HAP-1 (cell line): ENCODE measurements around the gene SHC1.

Experiments
- DNase-seq, 2 experiments: peaks; one replicate each; pipeline ENCODE4 v3.0.0-alpha.2; 2016 to 2020; ENCODE audit warnings: low spot score in 2 of 2
- H3K27me3 ChIP-seq: fragments of 250-450 bp; sonication (Bioruptor Pico); 2 replicates; pipeline ENCODE4 v1.5.1; 2020; ENCODE audit warnings: low read depth, mild to moderate bottlenecking, moderate library complexity
- H3K36me3 ChIP-seq: fragments of 250-450 bp; sonication (Bioruptor Pico); replicated peaks from 2 replicates; pipeline ENCODE4 v1.5.1; 2020; ENCODE audit warnings: mild to moderate bottlenecking
- H3K4me1 ChIP-seq: fragments of 250-450 bp; sonication (Bioruptor Pico); 2 replicates; pipeline ENCODE4 v1.5.1; 2020; ENCODE audit warnings: mild to moderate bottlenecking
- H3K4me3 ChIP-seq: fragments of 250-450 bp; sonication (Bioruptor Pico); 2 replicates; pipeline ENCODE4 v1.5.1; 2020; ENCODE audit warnings: mild to moderate bottlenecking, moderate library complexity
- H3K9me3 ChIP-seq: fragments of 250-450 bp; sonication (Bioruptor Pico); 2 replicates; pipeline ENCODE4 v1.5.1; 2020; ENCODE audit warnings: mild to moderate bottlenecking, moderate library complexity
- in situ Hi-C: fragments of 300-500 bp; cut with MboI; formaldehyde crosslinking; loops from 3 replicates; pipeline ENCODE4 v1.14.3; 2020; ENCODE audit warnings: low sequenced_read_pairs, inconsistent platforms, mixed read lengths

Gene SHC1

GRCh38 chr1:154968731-154969130 is 1.8 kb downstream of the SHC1 start:
- no peaks in the 10 kb centered on the region for H3K9me3 ChIP-seq
- H3K36me3 ChIP-seq, result peaks cover 42% of the 10 kb centered on the region
- no peak overlapping the region for H3K4me3 ChIP-seq
- peaks cover 27% of the 10 kb centered on the region for H3K4me1 ChIP-seq
- in situ Hi-C loops, result no loop called here
- DNase-seq, result no peak
- no peaks in the 10 kb centered on the region for H3K27me3 ChIP-seq

DNA sequence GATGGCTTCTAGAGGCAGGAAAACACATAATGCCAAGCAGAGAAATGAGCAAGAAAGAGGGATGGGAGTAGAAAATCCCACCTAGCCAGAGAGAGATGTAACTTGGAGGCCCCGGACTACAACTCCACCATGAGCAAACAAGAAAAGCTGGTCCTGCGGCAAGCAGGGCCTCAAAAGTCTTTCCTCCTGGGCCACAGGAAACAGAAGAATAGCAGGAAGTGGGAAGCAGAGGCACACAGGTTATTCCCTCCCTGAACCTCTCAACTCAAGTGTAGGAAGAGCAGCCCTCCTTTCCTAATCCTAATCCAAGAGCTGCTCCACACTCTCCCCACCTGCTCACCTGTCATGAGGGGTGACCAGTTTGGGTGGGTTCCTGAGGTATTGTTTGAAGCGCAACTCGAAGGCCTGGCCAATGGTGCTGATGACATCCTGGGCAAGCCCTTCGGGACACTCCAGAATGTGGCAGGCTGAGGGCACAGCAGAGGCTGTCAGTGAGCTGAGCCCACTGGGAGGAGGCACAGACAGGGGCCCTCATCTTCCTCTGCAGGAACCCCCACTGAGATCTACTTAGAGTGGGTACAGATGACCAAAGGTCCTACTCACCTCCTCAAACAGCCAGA is 3.1 kb downstream of the SHC1 start:
- no peaks in the 10 kb centered on the region for H3K9me3 ChIP-seq
- peaks cover 50% of the 10 kb centered on the region for H3K36me3 ChIP-seq
- in situ Hi-C loops, result no loop called here

GRCh38 chr1:154966111-154966510 is 4.4 kb downstream of the SHC1 start:
- in situ Hi-C loops, result no loop called here
- Histone ChIP-seq H3K27me3 (no peaks in the 10 kb centered on the region), H3K9me3 (no peaks in the 10 kb centered on the region), H3K36me3 (peaks cover 50% of the 10 kb centered on the region), H3K4me1 (peaks cover 11% of the 10 kb centered on the region), H3K4me3 (no peak overlapping the region)
- no peak for DNase-seq

More for the DNA sequence above, 3.1 kb downstream of the SHC1 start:
- Histone ChIP-seq H3K4me3 (no peak overlapping the region), H3K4me1 (peaks cover 19% of the 10 kb centered on the region), H3K27me3 (no peaks in the 10 kb centered on the region)
- no peak for DNase-seq

GRCh38 chr1:154964359-154964758 is 6.2 kb downstream of the SHC1 start:
- Histone ChIP-seq H3K36me3 (peaks cover 56% of the 10 kb centered on the region), H3K4me1 (peaks cover 6% of the 10 kb centered on the region), H3K9me3 (no peaks in the 10 kb centered on the region), H3K4me3 (no peak overlapping the region), H3K27me3 (no peaks in the 10 kb centered on the region)
- in situ Hi-C loops, result loop anchor here (5.0 kb wide), 1 partner anchor 88 kb away; the partner anchor contains the start of gene ADAM15
- DNase-seq, result no peak

GRCh38 chr1:154963643-154964042 is 6.9 kb downstream of the SHC1 start:
- no peak for DNase-seq
- peaks cover 63% of the 10 kb centered on the region for H3K36me3 ChIP-seq

DNA sequence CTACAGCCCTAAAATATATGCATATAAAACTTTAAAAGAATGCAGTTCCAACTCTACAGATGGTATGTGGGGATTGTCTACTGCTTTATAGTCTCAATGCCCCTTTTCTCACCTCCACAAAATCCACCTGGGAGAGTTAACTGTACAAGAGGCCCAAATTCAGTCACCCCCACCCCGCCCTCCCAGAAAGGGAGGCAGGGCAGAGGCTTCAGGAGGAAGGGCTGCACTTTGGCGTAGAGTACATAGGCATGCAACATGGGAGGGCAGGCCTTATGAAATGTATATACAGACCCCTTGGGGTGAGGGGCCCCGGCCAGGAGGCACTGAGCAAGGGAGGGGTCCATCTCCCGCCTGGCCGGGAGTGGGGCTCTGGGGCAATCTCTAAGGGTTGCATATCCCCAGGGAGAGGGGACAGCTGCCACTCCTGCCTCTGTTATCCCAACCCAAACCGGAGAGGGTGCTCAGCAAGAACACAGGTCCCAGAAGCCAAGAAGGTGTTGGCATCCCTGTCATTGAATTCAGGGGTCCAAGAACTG is 7.7 kb downstream of the SHC1 start:
- no peaks in the 10 kb centered on the region for H3K27me3 ChIP-seq
- H3K4me1 ChIP-seq, result peaks cover 6% of the 10 kb centered on the region
- H3K4me3 ChIP-seq, result peak overlapping the region; percentile 96
- in situ Hi-C loops, result loop anchor here (5.0 kb wide), 1 partner anchor 89 kb away; the partner anchor contains the start of gene ADAM15
- H3K9me3 ChIP-seq, result no peaks in the 10 kb centered on the region
- H3K36me3 ChIP-seq, result peaks cover 63% of the 10 kb centered on the region
- DNase-seq, result no peak

More at GRCh38 chr1:154963643-154964042, 6.9 kb downstream of the SHC1 start:
- no peaks in the 10 kb centered on the region for H3K27me3 ChIP-seq
- in situ Hi-C loops, result loop anchor here (5.0 kb wide), 1 partner anchor 89 kb away; the partner anchor contains the start of gene ADAM15
- peaks cover 6% of the 10 kb centered on the region for H3K4me1 ChIP-seq
- H3K9me3 ChIP-seq, result no peaks in the 10 kb centered on the region
- H3K4me3 ChIP-seq, result no peak overlapping the region

- no peaks in the 10 kb centered on the region for H3K27me3 ChIP-seq
- in situ Hi-C loops, result loop anchor here (5.0 kb wide), 1 partner anchor 90 kb away; the partner anchor contains the start of gene ADAM15
- H3K36me3 ChIP-seq, result peaks cover 57% of the 10 kb centered on the region
- H3K9me3 ChIP-seq, result no peaks in the 10 kb centered on the region
- H3K4me3 ChIP-seq, result peak overlapping the region; percentile 96
- peaks cover 6% of the 10 kb centered on the region for H3K4me1 ChIP-seq
- no peak for DNase-seq
Observed at GRCh38 chr1:154962156-154962749, 8.3 kb downstream of the SHC1 start.

DNA sequence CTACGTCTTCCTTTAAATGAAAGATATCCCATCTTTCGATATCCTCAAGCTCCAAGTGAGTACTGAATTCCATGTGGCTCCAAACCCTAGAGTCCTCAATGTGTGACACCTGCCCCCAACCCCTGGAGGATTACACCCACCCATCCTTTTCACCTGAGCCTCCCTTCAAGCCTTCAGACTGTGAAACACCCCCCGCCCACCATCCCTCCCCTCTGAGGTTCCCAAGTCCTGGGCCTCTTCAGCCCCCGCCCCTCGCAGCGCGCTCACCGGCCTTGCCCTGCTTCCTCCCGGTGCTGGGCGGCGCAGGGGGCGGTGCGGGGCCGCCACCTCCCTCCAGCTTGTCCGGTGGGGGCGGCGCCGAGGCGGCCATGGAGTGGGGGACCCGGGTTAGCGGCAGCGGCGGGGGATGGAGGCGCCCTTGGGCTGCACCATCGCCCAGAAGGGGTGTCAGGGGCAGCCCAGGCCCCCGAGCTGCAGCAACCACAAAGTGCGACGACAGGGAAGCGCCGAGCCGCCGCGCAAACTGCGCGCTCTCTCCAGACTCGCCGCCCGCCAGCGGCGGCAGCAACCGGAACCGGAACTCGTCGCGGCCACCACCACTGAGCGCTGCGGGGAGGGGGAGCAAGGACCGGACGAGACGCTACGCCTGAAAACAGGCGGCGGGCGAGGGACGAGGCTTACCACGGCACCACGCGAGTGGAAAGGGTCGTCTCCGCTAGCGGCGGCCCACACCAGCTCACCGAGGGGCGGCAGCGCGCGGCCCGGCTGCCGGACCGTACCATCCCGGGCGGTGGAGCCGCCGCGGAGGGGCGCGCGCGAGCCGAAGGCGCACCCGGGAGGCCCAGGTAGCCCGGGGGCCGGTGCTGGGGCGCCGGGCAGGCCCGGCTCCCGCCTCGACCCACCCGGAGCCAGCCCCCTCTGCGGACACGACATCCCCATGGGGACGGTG is 9.1 kb downstream of the SHC1 start, which contains the start of gene PYGO2:
TSS of gene PYGO2 (minus strand) at position 576 of the 949 bp plus-strand sequence. CDS start at position 370, 206 bp downstream.
- peaks cover 51% of the 10 kb centered on the region for H3K36me3 ChIP-seq

GRCh38 chr1:154960446-154961136 is 10.0 kb downstream of the SHC1 start:
- no peaks in the 10 kb centered on the region for H3K27me3 ChIP-seq
- peaks cover 14% of the 10 kb centered on the region for H3K4me1 ChIP-seq
- peaks cover 43% of the 10 kb centered on the region for H3K36me3 ChIP-seq
- no peak for DNase-seq
- H3K4me3 ChIP-seq, result peak overlapping the region; percentile 96
- no peaks in the 10 kb centered on the region for H3K9me3 ChIP-seq
- in situ Hi-C loops, result loop anchor here (5.0 kb wide), 1 partner anchor 92 kb away; the partner anchor contains the start of gene ADAM15

More for the DNA sequence above, 9.1 kb downstream of the SHC1 start, which contains the start of gene PYGO2:
- H3K4me3 ChIP-seq, result peak within 1 kb of the TSS; percentile 96
- H3K9me3 ChIP-seq, result no peaks in the 10 kb centered on the region
- peaks cover 8% of the 10 kb centered on the region for H3K4me1 ChIP-seq
- DNase-seq, result peak; percentile 72 to 87
- no peaks in the 10 kb centered on the region for H3K27me3 ChIP-seq
- in situ Hi-C loops, result loop anchor here (5.0 kb wide), 1 partner anchor 91 kb away; the partner anchor contains the start of gene ADAM15

- H3K27me3 ChIP-seq, result no peaks in the 10 kb centered on the region
- peaks cover 24% of the 10 kb centered on the region for H3K4me1 ChIP-seq
- H3K4me3 ChIP-seq, result no peak overlapping the region
- H3K36me3 ChIP-seq, result peaks cover 31% of the 10 kb centered on the region
- no peaks in the 10 kb centered on the region for H3K9me3 ChIP-seq
- no peak for DNase-seq
- in situ Hi-C loops, result no loop called here
Observed at GRCh38 chr1:154959426-154959780, 11.1 kb downstream of the SHC1 start.

GRCh38 chr1:154958681-154959425 is 11.7 kb downstream of the SHC1 start:
- peaks cover 25% of the 10 kb centered on the region for H3K4me1 ChIP-seq
- in situ Hi-C loops, result no loop called here

GRCh38 chr1:154958036-154958435 is 12.5 kb downstream of the SHC1 start:
- in situ Hi-C loops, result no loop called here
- no peaks in the 10 kb centered on the region for H3K9me3 ChIP-seq
- no peaks in the 10 kb centered on the region for H3K27me3 ChIP-seq
- H3K36me3 ChIP-seq, result peaks cover 21% of the 10 kb centered on the region
- peaks cover 25% of the 10 kb centered on the region for H3K4me1 ChIP-seq
- no peak overlapping the region for H3K4me3 ChIP-seq
- DNase-seq, result no peak

More at GRCh38 chr1:154958681-154959425, 11.7 kb downstream of the SHC1 start:
- Histone ChIP-seq H3K4me3 (no peak overlapping the region), H3K36me3 (peaks cover 29% of the 10 kb centered on the region), H3K27me3 (no peaks in the 10 kb centered on the region), H3K9me3 (no peaks in the 10 kb centered on the region)
- no peak for DNase-seq
